A673 (cell line): ENCODE results near the gene IPO5. TPM values are rescaled to one million over a fixed set of nuclear protein-coding genes. Genes with fewer than 3 reads are reported as not detected.

Experiments
- BruUV-seq: library from RNA; stranded (reverse); fragments of 400-500 nt; replicated peaks from 2 replicates; lab custom pipeline; 2021; lab: Mats Ljungman, UMichigan
- CTCF ChIA-PET: fragments of 300-600 bp; sonication (Branson Sonifier 250); formaldehyde crosslinking; loops from one replicate; lab custom pipeline; 2022; ENCODE audit warnings: antibody characterized with exemption; lab: Charles Lee
- POLR2A ChIA-PET: fragments of 300-600 bp; sonication (Branson Sonifier 250); formaldehyde crosslinking; loops from one replicate; lab custom pipeline; 2022; ENCODE audit warnings: antibody characterized with exemption; ENCODE audit not compliant: low non-redundant PET; lab: Charles Lee
- DNase-seq: peaks from one replicate; pipeline ENCODE4 v3.0.0-alpha.2; 2015; ENCODE audit warnings: low spot score
- H3K27ac ChIP-seq: fragments of 200-600 bp; sonication (generic); 2 replicates; pipeline ENCODE4 v1.5.1; 2016; ENCODE audit warnings: mixed run types, low read depth, mild to moderate bottlenecking, mixed read lengths, antibody characterized with exemption, low read length; ENCODE audit not compliant: poor library complexity, severe bottlenecking
- H3K27me3 ChIP-seq: fragments of 200-600 bp; sonication (generic); replicated peaks from 2 replicates; pipeline ENCODE4 v1.6.1; 2017; ENCODE audit warnings: mixed run types, low read depth, mild to moderate bottlenecking, mixed read lengths, antibody characterized with exemption, low read length; ENCODE audit not compliant: insufficient read depth, poor library complexity
- H3K36me3 ChIP-seq: fragments of 200-600 bp; sonication (generic); 2 replicates; pipeline ENCODE4 v1.6.1; 2016; ENCODE audit warnings: mixed run types, mild to moderate bottlenecking, mixed read lengths, antibody characterized with exemption, low read length; ENCODE audit not compliant: insufficient read depth, poor library complexity, severe bottlenecking
- H3K4me1 ChIP-seq: fragments of 200-600 bp; sonication (generic); 2 replicates; pipeline ENCODE4 v1.6.1; 2017; ENCODE audit warnings: mixed run types, mild to moderate bottlenecking, mixed read lengths, antibody characterized with exemption, low read length; ENCODE audit not compliant: insufficient read depth, poor library complexity, severe bottlenecking
- H3K4me3 ChIP-seq: fragments of 200-600 bp; sonication (generic); 2 replicates; pipeline ENCODE4 v1.5.1; 2016; ENCODE audit warnings: low read depth, mixed run types, mild to moderate bottlenecking, mixed read lengths, low read length; ENCODE audit not compliant: poor library complexity, severe bottlenecking
- H3K9me3 ChIP-seq: fragments of 200-600 bp; sonication (generic); 2 replicates; pipeline ENCODE4 v1.6.1; 2016; ENCODE audit warnings: mixed run types, low read depth, mild to moderate bottlenecking, mixed read lengths, antibody characterized with exemption, low read length; ENCODE audit not compliant: poor library complexity, severe bottlenecking
- CTCF ChIP-seq: fragments of 300-800, 200-600 bp; sonication (generic); conservative IDR thresholded peaks from 2 replicates; pipeline ENCODE4 v1.5.1; 2017; ENCODE audit warnings: low read depth, mild to moderate bottlenecking, antibody characterized with exemption, low read length, moderate library complexity, mixed read lengths
- EZH2 ChIP-seq: fragments of 200-600 bp; sonication (generic); IDR thresholded peaks from 2 replicates; pipeline ENCODE4 v1.6.1; 2017; ENCODE audit warnings: borderline replicate concordance, low read depth, mild to moderate bottlenecking, mixed read lengths, antibody characterized with exemption, low read length; ENCODE audit not compliant: poor library complexity, severe bottlenecking
- intact Hi-C: fragments of 100-400 bp; cut with micrococcal nuclease; formaldehyde crosslinking; loops from one replicate; pipeline ENCODE4 v1.10.0; 2022; ENCODE audit not compliant: unreplicated experiment
- total RNA-seq: library from RNA; stranded (reverse); gene quantifications from 2 replicates; pipeline ENCODE4 v1.2.3, GENCODE V29; 2021

Gene IPO5
- total RNA-seq, 1 experiment from 2014 or later = 573 TPM

- CTCF ChIA-PET = no interaction called here
These were observed 98.9 kb downstream of the IPO5 start for GRCh38 chr13:98052412-98052811.

GRCh38 chr13:98054301-98054700 lies 100.8 kb downstream of the IPO5 start:
- peaks cover 6% of the 10 kb centered on the region for H3K9me3 ChIP-seq
- ChIA-PET POLR2A (no interaction called here), CTCF (no interaction called here)
- no peaks in the 10 kb centered on the region for H3K27me3 ChIP-seq
- DNase-seq = no peak
- no peak for TF ChIP-seq EZH2
- no peak for TF ChIP-seq CTCF
- peaks cover 4% of the 10 kb centered on the region for H3K4me1 ChIP-seq
- no peaks in the 10 kb centered on the region for H3K36me3 ChIP-seq
- no peak overlapping the region for H3K4me3 ChIP-seq
- intact Hi-C loops = no loop called here
- BruUV-seq = no TSS peak
- no peak overlapping the region for H3K27ac ChIP-seq

More at GRCh38 chr13:98052412-98052811, 98.9 kb downstream of the IPO5 start:
- Histone ChIP-seq H3K4me3 (no peak overlapping the region), H3K27me3 (no peaks in the 10 kb centered on the region), H3K27ac (no peak overlapping the region), H3K4me1 (no peaks in the 10 kb centered on the region), H3K9me3 (peaks cover 6% of the 10 kb centered on the region), H3K36me3 (no peaks in the 10 kb centered on the region)
- intact Hi-C loops = no loop called here
- no peak for DNase-seq
- TF ChIP-seq EZH2 (no peak), CTCF (no peak)
- POLR2A ChIA-PET = no interaction called here
- BruUV-seq = no TSS peak

GRCh38 chr13:98055623-98056022 lies 102.1 kb downstream of the IPO5 start:
- H3K9me3 ChIP-seq = peaks cover 6% of the 10 kb centered on the region
- POLR2A ChIA-PET = no interaction called here
- H3K4me1 ChIP-seq = peaks cover 17% of the 10 kb centered on the region
- BruUV-seq = no TSS peak
- no peak overlapping the region for H3K4me3 ChIP-seq
- no peak for DNase-seq
- CTCF ChIA-PET = no interaction called here
- H3K36me3 ChIP-seq = no peaks in the 10 kb centered on the region
- intact Hi-C loops = no loop called here
- TF ChIP-seq CTCF (no peak), EZH2 (no peak)
- H3K27me3 ChIP-seq = no peaks in the 10 kb centered on the region
- H3K27ac ChIP-seq = no peak overlapping the region
